HL-60 (cell line): ENCODE data around the gene PTPRG.

ENCODE experiments used
- DNase-seq, 2 experiments: peaks; one replicate each; pipeline ENCODE4 v3.0.0-alpha.2; 2010 to 2020; ENCODE audit warnings: low read depth in 1 of 2, low spot score in 1 of 2
- H3K27ac ChIP-seq: fragments of 250-450 bp; sonication (Bioruptor Pico); replicated peaks from 2 replicates; pipeline ENCODE4 v1.5.1; 2020; ENCODE audit warnings: mild to moderate bottlenecking, moderate library complexity
- H3K27me3 ChIP-seq: fragments of 250-450 bp; sonication (Bioruptor Pico); 2 replicates; pipeline ENCODE4 v1.5.1; 2021; ENCODE audit warnings: mild to moderate bottlenecking, moderate library complexity; ENCODE audit not compliant: insufficient read depth, poor library complexity, severe bottlenecking
- H3K4me3 ChIP-seq: replicated peaks from 2 replicates; pipeline ENCODE4 v1.5.1; 2011; ENCODE audit warnings: mild to moderate bottlenecking, control low read depth, low read length; ENCODE audit not compliant: insufficient read depth
- GABPA ChIP-seq: IDR thresholded peaks from 2 replicates; pipeline ENCODE4 v1.6.1; 2012; ENCODE audit warnings: low read depth
- POLR2AphosphoS5 ChIP-seq: IDR thresholded peaks from 2 replicates; pipeline ENCODE4 v1.6.1; 2012; ENCODE audit warnings: low read depth
- SPI1 ChIP-seq: IDR thresholded peaks from 2 replicates; pipeline ENCODE4 v1.6.1; 2012; ENCODE audit warnings: low read depth, mild to moderate bottlenecking, borderline replicate concordance
- TF ChIP-seq, protein P1 (sequence below): IDR thresholded peaks from one replicate; pipeline ENCODE4 v1.5.1; 2011; ENCODE audit warnings: low read length, control low read depth, inconsistent platforms; ENCODE audit not compliant: insufficient read depth
- TF ChIP-seq, protein P2 (sequence below): IDR thresholded peaks from 2 replicates; pipeline ENCODE4 v1.6.1; 2012; ENCODE audit warnings: low read depth; ENCODE audit not compliant: insufficient replicate concordance

PTPRG gene

DNA sequence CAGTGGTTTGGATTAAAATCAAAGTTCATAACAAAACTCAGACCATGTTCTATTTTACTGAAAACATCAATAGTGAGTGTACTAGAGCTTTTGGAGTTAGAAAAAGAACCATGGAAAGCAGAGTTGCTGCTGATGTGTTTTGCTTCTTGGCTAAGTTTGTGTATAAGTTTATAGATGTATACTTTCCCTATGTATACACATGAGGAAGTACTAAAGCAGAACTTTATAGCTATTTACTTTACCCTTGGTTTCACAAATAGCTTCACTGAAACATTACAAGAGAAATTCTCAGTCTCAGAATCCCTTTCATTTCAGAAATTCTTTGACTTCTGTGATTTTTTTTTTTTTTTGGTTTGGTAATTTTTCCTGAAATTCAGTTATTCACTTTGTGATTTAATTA lies 229.0 kb downstream of the PTPRG start:
- DNase-seq = no peak
- Histone ChIP-seq H3K27ac (no peak overlapping the region), H3K4me3 (no peak overlapping the region), H3K27me3 (no peaks in the 10 kb centered on the region)
- no peak for TF ChIP-seq GABPA
- no peak for TF ChIP-seq POLR2AphosphoS5
- TF ChIP-seq, protein P1, sequence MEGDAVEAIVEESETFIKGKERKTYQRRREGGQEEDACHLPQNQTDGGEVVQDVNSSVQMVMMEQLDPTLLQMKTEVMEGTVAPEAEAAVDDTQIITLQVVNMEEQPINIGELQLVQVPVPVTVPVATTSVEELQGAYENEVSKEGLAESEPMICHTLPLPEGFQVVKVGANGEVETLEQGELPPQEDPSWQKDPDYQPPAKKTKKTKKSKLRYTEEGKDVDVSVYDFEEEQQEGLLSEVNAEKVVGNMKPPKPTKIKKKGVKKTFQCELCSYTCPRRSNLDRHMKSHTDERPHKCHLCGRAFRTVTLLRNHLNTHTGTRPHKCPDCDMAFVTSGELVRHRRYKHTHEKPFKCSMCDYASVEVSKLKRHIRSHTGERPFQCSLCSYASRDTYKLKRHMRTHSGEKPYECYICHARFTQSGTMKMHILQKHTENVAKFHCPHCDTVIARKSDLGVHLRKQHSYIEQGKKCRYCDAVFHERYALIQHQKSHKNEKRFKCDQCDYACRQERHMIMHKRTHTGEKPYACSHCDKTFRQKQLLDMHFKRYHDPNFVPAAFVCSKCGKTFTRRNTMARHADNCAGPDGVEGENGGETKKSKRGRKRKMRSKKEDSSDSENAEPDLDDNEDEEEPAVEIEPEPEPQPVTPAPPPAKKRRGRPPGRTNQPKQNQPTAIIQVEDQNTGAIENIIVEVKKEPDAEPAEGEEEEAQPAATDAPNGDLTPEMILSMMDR = no peak
- no peak for TF ChIP-seq SPI1
- TF ChIP-seq, protein P2, sequence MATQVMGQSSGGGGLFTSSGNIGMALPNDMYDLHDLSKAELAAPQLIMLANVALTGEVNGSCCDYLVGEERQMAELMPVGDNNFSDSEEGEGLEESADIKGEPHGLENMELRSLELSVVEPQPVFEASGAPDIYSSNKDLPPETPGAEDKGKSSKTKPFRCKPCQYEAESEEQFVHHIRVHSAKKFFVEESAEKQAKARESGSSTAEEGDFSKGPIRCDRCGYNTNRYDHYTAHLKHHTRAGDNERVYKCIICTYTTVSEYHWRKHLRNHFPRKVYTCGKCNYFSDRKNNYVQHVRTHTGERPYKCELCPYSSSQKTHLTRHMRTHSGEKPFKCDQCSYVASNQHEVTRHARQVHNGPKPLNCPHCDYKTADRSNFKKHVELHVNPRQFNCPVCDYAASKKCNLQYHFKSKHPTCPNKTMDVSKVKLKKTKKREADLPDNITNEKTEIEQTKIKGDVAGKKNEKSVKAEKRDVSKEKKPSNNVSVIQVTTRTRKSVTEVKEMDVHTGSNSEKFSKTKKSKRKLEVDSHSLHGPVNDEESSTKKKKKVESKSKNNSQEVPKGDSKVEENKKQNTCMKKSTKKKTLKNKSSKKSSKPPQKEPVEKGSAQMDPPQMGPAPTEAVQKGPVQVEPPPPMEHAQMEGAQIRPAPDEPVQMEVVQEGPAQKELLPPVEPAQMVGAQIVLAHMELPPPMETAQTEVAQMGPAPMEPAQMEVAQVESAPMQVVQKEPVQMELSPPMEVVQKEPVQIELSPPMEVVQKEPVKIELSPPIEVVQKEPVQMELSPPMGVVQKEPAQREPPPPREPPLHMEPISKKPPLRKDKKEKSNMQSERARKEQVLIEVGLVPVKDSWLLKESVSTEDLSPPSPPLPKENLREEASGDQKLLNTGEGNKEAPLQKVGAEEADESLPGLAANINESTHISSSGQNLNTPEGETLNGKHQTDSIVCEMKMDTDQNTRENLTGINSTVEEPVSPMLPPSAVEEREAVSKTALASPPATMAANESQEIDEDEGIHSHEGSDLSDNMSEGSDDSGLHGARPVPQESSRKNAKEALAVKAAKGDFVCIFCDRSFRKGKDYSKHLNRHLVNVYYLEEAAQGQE = no peak

- TF ChIP-seq POLR2AphosphoS5 (no peak), GABPA (no peak), SPI1 (no peak)
- TF ChIP-seq, protein P1 = no peak
- TF ChIP-seq, protein P2 = no peak
- no peak overlapping the region for H3K4me3 ChIP-seq
- DNase-seq = no peak
- H3K27ac ChIP-seq = no peak overlapping the region
- H3K27me3 ChIP-seq = no peaks in the 10 kb centered on the region
Observed at GRCh38 chr3:61793056-61793455, 231.7 kb downstream of the PTPRG start.

- TF ChIP-seq SPI1 (no peak), POLR2AphosphoS5 (no peak), GABPA (no peak)
- TF ChIP-seq, protein P1 = no peak
- TF ChIP-seq, protein P2 = no peak
- no peak overlapping the region for H3K27ac ChIP-seq
- H3K4me3 ChIP-seq = no peak overlapping the region
- H3K27me3 ChIP-seq = no peaks in the 10 kb centered on the region
- DNase-seq = no peak
Observed at GRCh38 chr3:61793521-61793920, 232.2 kb downstream of the PTPRG start.
